GM19468 (cell line): ENCODE results near the gene CRTC1.

Source experiments
- ATAC-seq: cut with Tn5 transposase; IDR thresholded peaks from one replicate; pipeline ENCODE4 v1.9.1; 2021; ENCODE audit warnings: mild to moderate bottlenecking, moderate library complexity, moderate number of reproducible peaks; ENCODE audit not compliant: unreplicated experiment; ENCODE audit errors: extremely low read depth

The CRTC1 gene

GRCh38 chr19:18742838-18743783 lies 59.6 kb downstream of the CRTC1 start:
- ATAC-seq = no peak

DNA sequence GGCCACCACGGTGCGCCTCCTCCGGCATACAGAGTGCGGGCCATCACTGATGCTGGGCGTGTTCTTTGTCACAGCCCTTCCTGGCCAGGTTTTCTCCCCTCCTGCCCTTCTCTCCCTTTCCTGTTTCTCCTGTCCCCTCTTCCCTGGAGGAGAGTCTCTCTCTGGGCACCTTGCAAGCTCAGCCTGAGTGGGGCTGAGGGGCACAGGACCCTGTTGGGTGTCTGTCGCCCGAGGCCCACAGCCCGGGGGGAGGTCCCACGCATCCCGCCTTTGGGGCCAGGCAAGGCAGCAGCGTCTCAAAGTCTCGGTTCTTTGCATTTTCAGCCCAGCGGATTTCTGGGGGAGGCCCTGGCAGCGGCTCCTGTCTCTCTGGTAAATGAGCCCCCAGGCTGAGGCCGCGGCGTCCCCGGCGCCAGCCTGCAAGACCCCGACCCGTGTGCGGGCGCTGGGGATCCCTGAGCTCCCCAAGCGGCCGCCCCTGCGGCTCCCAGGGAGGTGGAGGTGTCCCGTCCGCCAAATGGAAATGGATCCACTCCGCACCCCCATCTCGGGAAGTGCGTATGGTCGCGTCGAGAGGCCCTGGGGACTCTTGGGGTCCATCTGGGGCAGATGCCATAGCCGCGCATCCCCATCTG lies 60.4 kb downstream of the CRTC1 start:
- no peak for ATAC-seq

DNA sequence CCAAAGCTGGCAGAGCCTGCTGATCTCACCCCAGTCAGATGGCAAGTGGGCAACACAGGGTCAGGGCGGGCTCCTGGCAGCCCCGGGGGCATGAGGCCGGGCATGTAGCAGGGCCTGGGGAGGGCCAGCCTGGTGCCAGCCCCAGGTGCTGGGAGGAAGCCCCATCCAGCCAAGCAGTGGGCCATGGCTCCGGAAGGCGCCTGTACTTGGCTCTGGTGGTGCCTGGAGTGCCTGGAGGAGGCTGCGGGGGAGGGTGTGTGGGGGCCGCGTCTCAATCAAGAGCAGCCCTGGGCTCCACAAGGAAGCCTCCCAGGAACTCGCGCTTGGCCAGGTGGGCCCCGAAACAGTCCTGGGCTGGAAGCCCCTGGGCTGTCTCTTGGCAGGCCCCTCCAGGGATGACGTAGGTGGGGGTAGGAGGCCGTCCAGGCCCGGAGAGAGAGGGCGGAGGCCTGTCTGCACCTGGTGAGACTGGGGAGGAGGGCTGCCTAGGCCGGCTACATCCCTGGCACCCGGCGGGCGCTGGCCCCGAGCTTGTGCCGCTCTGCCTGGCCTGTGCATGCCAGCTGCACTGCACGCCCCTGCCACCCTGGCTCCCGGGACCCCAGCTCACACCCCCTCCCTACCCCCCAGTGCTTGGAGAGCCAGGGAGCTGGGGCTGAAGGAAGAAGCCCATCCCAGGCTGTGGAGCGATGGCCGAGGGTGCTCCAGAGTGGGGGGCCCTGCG lies 61.7 kb downstream of the CRTC1 start:
- no peak for ATAC-seq

GRCh38 chr19:18745931-18746330 lies 62.5 kb downstream of the CRTC1 start:
- no peak for ATAC-seq

- no peak for ATAC-seq
Measured at GRCh38 chr19:18746401-18747325, 63.2 kb downstream of the CRTC1 start.

DNA sequence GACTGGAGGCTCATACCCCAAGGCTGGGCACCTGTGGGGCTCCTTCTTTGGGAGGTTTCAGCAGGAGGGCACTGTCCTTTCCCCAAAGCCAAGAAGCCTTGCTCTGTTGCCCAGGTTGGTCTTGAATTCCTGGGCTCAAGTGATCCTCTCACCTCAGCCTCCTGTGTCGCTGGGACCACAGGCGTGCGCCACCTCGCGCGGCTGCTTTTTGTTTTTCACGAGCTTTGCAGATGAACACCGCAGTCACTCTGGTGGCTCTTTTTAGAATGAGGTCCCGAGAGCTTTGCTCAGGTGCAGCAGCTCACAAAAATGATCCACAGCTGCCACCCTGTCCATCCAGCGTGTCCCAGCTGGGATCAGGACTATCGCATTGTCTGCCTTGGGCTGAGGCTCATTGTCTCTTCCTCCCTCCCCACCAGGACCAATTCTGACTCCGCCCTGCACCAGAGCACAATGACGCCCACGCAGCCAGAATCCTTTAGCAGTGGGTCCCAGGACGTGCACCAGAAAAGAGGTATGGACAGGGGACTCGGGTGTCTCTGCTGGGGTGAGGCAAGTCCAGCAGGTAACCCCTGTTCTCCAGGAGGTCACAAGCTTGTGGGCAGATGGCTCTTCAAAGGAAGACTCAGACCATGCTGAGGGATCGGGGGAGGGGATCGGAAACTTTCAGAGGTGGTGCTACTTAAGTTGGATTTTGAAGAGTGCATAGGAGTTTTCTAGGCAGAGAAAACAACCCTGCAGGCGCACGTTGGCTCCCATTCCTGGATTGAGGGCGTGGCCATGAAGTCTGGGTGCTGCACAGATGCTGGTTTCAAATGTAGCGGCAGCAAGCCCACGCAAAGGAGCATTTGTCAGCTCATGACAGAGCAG lies 66.1 kb downstream of the CRTC1 start:
- no peak for ATAC-seq

DNA sequence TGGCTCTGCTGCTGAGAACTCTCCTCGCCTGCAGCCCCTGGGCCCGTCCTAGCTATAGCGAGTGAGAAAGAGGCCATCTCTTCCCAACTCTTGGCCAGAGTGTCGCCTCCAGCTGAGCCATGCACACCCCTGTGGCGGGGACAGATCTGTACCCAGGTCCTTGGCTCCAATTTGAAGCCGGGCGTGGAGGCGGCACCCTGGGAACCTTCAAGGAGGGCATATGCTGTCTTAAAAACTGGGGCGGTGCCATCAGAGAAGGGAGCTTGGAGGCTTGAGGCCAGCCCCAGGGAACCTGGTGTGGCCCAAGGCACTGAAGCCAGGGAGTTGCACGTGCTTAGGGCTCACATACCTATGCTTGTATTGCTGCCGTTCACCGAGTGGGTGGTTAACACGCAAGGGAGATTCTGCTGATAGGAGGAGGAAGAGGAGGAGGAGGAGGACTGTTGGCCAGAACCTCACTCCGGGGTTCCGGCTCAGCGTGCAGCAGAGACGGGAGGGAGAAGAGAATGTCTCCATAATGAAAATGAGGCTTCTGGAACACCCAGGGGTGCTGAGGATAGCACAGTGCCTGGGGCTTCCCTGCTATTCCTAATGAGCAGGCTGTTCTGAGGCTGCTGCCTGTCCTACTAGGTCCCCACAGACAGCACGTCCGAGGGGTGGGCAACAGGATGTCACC lies 67.0 kb downstream of the CRTC1 start:
- ATAC-seq = no peak

DNA sequence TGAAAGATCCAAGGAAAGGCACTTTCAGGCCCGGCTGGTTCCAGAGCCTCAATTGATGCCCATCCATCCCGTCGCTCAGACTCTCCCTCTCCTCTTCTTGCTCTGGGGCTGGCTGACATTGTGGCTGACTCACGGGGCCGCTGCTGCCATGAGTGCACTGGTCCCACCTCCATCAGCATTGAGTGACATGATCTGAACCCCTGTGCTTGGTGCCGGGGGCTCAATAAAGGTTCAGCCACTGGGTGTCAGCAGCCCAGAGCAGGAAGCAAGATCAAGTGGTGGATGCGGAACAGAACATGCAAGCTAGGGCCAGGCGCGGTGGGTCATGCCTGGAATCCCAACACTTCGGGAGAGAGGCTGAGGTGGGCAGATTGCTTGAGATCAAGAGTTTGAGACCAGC lies 68.1 kb downstream of the CRTC1 start:
- no peak for ATAC-seq

- no peak for ATAC-seq
Measured at GRCh38 chr19:18754501-18754900, 71.0 kb downstream of the CRTC1 start.

GRCh38 chr19:18756896-18757295 lies 73.4 kb downstream of the CRTC1 start:
- no peak for ATAC-seq

GRCh38 chr19:18759304-18759994 lies 76.0 kb downstream of the CRTC1 start:
- ATAC-seq = no peak

- ATAC-seq = no peak
Measured at GRCh38 chr19:18759995-18760426, 76.5 kb downstream of the CRTC1 start.

DNA sequence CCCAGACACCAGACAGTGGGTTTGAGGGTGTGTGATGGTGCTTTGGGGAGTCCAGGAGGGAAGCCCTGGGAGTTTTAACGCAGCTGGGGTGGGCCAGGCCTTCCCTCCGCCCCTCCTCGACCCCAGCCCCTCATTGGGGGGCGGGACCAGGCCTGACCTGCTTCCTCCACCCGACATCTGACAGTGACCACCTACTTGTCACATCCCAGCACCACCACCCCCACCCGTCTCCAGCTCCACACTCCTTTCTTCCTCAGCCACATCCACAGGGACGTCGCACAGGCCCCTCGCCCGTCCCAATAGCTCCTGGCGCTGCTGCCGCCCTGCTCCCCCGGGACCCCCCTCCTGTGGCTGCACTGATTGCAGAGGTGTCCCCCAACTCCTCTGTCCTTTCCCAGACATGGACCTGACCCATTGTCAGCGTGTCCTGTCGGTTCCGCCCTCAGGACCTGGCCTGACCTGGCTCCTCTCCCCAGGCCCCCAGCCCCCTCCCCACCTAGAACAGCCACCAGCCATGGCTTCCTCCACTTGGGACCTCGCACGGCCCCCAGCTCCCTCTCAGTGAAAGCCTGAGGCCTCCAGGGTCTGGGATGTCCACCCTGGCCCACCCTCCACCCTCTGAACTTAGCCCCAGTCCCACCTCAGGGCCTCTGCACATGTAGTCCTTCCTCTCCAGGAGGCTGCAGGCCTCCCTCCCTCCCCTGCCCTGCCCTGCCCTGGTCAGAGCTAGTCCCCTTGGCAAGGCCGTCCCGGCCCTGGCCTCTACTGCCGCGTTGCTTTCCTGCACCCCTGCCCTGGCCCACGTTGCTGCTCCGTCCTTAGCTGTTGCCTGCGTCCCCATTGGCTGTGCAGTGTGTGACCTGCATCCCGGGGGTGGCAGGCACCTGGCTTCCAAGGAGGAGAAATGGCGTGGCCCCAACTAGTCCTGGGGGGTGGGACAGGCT lies 77.2 kb downstream of the CRTC1 start:
- no peak for ATAC-seq

GRCh38 chr19:18761531-18762110 lies 78.1 kb downstream of the CRTC1 start:
- ATAC-seq = no peak

GRCh38 chr19:18762125-18763023 lies 78.9 kb downstream of the CRTC1 start:
- no peak for ATAC-seq
